ENCODE results near the gene KLF11. TPM values are rescaled to one million over a fixed set of nuclear protein-coding genes. Genes with fewer than 3 reads are reported as not detected.

KLF11 gene
- total and polyA plus RNA-seq, 9 of the 15 experiments (the other 6 are each of a cell fraction or from before 2014, with no cell fraction given) = 2.1 to 13.4 (median 6.5) TPM

DNA sequence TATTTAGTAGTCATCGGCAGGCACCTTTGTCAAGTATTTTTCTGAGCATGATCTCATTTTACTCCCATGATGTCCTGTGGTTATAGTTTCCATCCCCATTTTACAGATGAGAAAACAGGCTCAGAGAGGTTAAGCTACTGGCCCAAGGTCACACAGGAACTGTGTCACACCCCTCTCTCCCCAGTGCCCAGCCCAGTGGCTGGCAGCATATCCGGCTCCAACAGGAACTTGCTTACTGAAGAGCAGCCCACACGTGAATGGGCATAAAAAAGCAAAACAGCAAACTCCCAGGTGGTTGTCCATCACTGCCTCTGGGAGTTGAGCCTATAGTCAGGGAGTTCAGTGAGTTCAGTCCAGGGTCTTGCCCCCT is 8.3 kb upstream of the KLF11 start (continued):
- no peak for TF ChIP-seq MYC (IDR thresholded peaks at IDR 0.05; ENCODE audit: low read depth, low read length)
- no peak for TF ChIP-seq MYC (CRISPR knock-in tag; IDR thresholded peaks at IDR 0.05; ENCODE audit: borderline replicate concordance, low read depth)
- no peak for TF ChIP-seq TCF7 (IDR thresholded peaks at IDR 0.05; ENCODE audit: borderline replicate concordance)
- TF ChIP-seq KLF1 (tag; IDR thresholded peaks at IDR 0.05) = no peak
- TF ChIP-seq, protein P1, sequence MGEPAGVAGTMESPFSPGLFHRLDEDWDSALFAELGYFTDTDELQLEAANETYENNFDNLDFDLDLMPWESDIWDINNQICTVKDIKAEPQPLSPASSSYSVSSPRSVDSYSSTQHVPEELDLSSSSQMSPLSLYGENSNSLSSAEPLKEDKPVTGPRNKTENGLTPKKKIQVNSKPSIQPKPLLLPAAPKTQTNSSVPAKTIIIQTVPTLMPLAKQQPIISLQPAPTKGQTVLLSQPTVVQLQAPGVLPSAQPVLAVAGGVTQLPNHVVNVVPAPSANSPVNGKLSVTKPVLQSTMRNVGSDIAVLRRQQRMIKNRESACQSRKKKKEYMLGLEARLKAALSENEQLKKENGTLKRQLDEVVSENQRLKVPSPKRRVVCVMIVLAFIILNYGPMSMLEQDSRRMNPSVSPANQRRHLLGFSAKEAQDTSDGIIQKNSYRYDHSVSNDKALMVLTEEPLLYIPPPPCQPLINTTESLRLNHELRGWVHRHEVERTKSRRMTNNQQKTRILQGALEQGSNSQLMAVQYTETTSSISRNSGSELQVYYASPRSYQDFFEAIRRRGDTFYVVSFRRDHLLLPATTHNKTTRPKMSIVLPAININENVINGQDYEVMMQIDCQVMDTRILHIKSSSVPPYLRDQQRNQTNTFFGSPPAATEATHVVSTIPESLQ (CRISPR knock-in tag; IDR thresholded peaks at IDR 0.05) = no peak
- TF ChIP-seq SMARCE1 (IDR thresholded peaks at IDR 0.05) = no peak
- TF ChIP-seq CREM (IDR thresholded peaks at IDR 0.05; ENCODE audit: low read depth) = no peak
- no peak for TF ChIP-seq SRSF7 (optimal IDR thresholded peaks at IDR 0.05; ENCODE audit: low read depth, low read length)
- TF ChIP-seq, protein P2, sequence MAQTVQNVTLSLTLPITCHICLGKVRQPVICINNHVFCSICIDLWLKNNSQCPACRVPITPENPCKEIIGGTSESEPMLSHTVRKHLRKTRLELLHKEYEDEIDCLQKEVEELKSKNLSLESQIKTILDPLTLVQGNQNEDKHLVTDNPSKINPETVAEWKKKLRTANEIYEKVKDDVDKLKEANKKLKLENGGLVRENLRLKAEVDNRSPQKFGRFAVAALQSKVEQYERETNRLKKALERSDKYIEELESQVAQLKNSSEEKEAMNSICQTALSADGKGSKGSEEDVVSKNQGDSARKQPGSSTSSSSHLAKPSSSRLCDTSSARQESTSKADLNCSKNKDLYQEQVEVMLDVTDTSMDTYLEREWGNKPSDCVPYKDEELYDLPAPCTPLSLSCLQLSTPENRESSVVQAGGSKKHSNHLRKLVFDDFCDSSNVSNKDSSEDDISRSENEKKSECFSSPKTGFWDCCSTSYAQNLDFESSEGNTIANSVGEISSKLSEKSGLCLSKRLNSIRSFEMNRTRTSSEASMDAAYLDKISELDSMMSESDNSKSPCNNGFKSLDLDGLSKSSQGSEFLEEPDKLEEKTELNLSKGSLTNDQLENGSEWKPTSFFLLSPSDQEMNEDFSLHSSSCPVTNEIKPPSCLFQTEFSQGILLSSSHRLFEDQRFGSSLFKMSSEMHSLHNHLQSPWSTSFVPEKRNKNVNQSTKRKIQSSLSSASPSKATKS (CRISPR knock-in tag; IDR thresholded peaks at IDR 0.05) = no peak
- TF ChIP-seq, protein P3, sequence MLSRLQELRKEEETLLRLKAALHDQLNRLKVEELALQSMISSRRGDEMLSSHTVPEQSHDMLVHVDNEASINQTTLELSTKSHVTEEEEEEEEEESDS (CRISPR knock-in tag; IDR thresholded peaks at IDR 0.05) = no peak
- no peak for TF ChIP-seq SMARCA4 (IDR thresholded peaks at IDR 0.05)
- TF ChIP-seq RFX1 (IDR thresholded peaks at IDR 0.05) = no peak
- TF ChIP-seq, protein P4, sequence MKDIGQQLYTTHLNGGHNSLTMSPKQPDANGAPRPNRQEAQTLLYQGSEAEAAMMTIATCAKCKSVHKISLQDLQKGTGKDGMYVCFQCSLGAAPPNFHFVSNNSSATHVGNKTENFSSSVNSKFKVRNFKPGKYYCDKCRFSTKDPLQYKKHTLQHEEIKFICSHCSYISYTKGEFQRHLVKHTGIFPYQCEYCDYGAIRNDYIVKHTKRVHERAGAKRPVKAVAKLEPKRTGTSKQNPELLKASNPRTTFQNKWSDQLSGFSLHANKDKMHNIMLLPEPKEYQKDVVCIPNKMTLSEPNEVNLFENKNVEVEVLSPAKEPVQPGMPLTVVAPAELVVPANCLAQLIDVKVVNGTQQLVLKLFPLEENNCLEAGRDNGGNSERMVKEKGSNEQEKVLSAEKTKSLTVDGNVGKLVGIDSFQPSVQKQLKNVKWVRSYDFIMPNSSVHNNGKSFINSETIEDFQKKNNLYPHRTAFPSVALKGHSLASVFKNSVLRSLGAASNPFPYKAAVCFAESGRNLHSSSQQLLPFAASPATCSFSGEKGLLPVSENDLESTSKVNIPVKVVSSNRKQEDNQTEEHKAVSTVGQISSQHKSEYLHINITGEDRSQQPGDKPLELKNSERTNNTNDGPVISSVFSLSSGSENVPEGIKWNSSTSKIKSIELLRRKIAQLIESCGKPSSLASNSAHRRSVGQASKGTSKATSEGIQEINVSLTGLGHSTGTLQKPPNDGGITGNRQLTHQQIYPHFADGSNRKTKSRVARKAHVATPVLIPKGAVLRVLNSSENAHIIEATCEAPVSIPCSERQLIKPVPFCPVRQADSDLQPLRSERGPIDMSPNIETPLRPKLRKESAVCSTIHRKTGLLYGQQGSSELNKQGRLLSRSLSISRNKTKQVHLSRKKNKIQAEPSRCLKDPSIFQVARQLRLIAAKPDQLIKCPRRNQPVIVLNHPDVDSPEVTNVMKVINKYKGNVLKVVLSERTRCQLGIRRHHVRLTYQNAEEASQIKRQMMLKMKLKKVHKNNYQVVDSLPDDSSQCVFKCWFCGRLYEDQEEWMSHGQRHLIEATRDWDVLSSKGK (CRISPR knock-in tag; IDR thresholded peaks at IDR 0.05) = no peak
- no peak for TF ChIP-seq POU5F1 (IDR thresholded peaks at IDR 0.05; ENCODE audit: borderline replicate concordance, low read depth, low read length, partially characterized antibody)
- TF ChIP-seq, protein P5, sequence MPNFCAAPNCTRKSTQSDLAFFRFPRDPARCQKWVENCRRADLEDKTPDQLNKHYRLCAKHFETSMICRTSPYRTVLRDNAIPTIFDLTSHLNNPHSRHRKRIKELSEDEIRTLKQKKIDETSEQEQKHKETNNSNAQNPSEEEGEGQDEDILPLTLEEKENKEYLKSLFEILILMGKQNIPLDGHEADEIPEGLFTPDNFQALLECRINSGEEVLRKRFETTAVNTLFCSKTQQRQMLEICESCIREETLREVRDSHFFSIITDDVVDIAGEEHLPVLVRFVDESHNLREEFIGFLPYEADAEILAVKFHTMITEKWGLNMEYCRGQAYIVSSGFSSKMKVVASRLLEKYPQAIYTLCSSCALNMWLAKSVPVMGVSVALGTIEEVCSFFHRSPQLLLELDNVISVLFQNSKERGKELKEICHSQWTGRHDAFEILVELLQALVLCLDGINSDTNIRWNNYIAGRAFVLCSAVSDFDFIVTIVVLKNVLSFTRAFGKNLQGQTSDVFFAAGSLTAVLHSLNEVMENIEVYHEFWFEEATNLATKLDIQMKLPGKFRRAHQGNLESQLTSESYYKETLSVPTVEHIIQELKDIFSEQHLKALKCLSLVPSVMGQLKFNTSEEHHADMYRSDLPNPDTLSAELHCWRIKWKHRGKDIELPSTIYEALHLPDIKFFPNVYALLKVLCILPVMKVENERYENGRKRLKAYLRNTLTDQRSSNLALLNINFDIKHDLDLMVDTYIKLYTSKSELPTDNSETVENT (CRISPR knock-in tag; IDR thresholded peaks at IDR 0.05) = no peak
- TF ChIP-seq MIER1 (IDR thresholded peaks at IDR 0.05; ENCODE audit: low read depth) = no peak
- TF ChIP-seq DPF2 (IDR thresholded peaks at IDR 0.05) = no peak
- TF ChIP-seq, protein P6, sequence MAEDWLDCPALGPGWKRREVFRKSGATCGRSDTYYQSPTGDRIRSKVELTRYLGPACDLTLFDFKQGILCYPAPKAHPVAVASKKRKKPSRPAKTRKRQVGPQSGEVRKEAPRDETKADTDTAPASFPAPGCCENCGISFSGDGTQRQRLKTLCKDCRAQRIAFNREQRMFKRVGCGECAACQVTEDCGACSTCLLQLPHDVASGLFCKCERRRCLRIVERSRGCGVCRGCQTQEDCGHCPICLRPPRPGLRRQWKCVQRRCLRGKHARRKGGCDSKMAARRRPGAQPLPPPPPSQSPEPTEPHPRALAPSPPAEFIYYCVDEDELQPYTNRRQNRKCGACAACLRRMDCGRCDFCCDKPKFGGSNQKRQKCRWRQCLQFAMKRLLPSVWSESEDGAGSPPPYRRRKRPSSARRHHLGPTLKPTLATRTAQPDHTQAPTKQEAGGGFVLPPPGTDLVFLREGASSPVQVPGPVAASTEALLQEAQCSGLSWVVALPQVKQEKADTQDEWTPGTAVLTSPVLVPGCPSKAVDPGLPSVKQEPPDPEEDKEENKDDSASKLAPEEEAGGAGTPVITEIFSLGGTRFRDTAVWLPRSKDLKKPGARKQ (CRISPR knock-in tag; IDR thresholded peaks at IDR 0.05) = no peak
